HUES6 (cell line): ENCODE measurements around the gene ATP11A.
A peak's percentile ranks its signal among the peaks of the same experiment; 100 is the strongest.
"Not testable (repeated sequence)": the region's sequence is repeated elsewhere in the genome, so short reads cannot be mapped to it uniquely, and the experiment has no call there.

Source experiments
- H3K27ac ChIP-seq: 2 replicates; pipeline ENCODE4 v1.7.0; 2013; ENCODE audit warnings: low read depth, mild to moderate bottlenecking, low read length, inconsistent platforms
- H3K27me3 ChIP-seq: 2 replicates; pipeline ENCODE4 v1.6.1; 2013; ENCODE audit warnings: low read length; ENCODE audit not compliant: control insufficient read depth, insufficient read depth
- H3K36me3 ChIP-seq: 2 replicates; pipeline ENCODE4 v1.6.1; 2013; ENCODE audit warnings: low read length; ENCODE audit not compliant: control insufficient read depth, insufficient read depth
- H3K4me1 ChIP-seq: 2 replicates; pipeline ENCODE4 v1.6.1; 2013; ENCODE audit warnings: low read length; ENCODE audit not compliant: control insufficient read depth, insufficient read depth
- H3K4me3 ChIP-seq: 2 replicates; pipeline ENCODE4 v1.5.1; 2013; ENCODE audit warnings: low read depth, low read length
- H3K9ac ChIP-seq: one replicate; pipeline ENCODE4 v1.6.1; 2013; ENCODE audit warnings: mild to moderate bottlenecking, low read length
- H3K9me3 ChIP-seq: 2 replicates; pipeline ENCODE4 v1.6.1; 2013; ENCODE audit warnings: low read depth, low read length; ENCODE audit not compliant: control insufficient read depth, insufficient read depth

ATP11A gene

DNA sequence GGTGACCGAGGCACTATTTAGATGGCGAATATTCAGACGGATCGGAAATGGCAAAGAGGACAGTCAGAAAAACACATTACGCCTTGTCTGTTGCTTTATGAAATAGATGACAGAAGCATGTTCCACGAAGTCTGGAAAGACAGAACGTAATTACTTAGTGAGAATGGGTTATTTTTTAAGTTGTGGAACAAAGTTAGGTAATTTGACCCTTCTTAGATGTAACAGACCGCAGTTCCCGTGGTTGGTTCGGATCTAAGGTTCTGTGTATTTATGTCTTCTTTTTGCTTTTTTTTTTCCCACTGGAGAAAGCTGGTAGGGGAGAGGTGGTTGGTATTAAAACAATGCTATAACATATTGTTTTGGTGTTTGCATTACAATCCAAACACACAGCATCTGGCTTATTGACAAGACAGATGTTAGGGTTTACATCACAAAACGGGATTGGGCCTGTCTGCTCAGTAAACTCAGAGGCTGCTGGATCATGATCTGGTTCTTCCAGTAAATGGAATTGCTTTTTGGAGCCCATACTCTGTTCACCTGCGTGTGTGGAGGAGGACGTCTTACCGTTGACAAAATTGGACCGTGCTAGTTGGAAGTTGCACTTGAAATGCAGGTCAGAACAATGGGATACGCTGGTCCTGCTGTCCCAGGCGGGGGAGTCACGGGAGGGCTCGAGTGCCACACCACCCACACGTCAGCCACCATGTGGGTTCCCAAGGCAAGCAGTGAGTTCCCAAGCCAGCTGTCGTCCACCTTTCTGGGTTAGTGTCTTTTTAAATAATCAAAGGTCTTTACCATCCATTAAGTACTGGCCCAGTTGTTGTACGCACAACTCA, 13.8 kb downstream of the ATP11A start:
- Histone ChIP-seq H3K27ac (no peak overlapping the region), H3K4me1 (peaks cover 33% of the 10 kb centered on the region), H3K36me3 (no peaks in the 10 kb centered on the region), H3K9me3 (no peaks in the 10 kb centered on the region), H3K27me3 (no peaks in the 10 kb centered on the region), H3K9ac (no peak overlapping the region), H3K4me3 (no peak overlapping the region)

DNA sequence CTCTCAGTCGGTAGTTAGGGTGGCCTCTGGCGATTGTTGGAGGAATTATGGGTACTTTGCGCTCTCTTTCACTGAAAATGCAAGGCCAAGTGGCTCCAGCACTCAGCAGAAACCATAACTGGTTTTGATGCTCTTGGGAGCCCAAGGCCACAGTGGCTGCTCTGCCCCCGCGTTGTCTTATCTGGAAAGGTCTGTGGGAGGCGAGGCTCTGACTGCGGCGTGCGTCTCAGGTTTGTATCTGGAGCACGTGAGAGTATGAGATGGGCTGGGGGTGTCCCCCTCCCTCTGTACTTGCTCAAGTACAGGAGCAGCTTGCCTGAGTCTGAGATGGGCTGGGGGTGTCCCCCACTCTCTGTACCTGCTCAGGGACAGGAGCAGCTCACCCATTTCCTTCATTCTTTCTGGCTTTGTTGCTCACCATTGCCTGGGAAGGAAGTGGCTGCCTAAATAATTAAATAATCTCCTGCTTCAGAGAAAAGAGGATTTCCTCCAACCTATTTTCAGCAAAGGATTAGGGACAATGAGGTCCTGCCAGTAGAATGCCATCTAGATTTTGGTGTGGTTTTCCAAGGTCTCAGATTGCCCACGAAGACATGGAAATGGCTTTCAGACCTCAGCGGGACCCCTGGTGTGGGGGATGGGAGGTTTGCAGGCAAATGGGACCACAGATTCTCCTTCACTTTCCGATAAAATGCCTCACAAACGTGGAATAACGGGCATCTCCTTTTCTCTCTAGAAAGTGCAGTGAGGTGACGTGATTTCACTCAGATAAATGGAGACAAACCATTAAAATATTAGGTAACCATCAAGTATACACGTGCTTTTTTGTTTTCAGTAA, 14.7 kb downstream of the ATP11A start:
- Histone ChIP-seq H3K27me3 (no peaks in the 10 kb centered on the region), H3K4me3 (no peak overlapping the region), H3K4me1 (peaks cover 33% of the 10 kb centered on the region), H3K36me3 (no peaks in the 10 kb centered on the region), H3K9me3 (no peaks in the 10 kb centered on the region), H3K27ac (no peak overlapping the region), H3K9ac (no peak overlapping the region)

DNA sequence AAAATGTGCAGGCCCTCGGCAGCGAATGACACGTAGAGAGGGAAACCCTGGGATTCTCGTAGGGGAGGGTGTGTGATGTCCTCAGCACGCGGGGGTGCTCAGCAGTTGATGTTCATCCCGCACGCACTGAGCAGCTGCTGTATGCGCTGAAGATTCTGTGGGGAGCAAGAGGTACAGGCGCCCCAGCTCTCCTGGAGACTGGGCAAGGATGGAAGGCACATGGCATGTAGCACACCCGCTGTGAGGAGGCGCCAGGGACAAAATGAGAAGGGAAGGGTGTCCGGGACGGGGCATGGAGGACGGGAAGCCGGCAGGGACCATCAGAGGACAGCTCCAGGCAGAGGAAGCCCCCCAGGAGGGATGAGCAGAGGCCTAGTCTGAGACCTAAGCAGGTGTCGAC, 15.4 kb downstream of the ATP11A start:
- Histone ChIP-seq H3K4me1 (peaks cover 39% of the 10 kb centered on the region), H3K4me3 (no peak overlapping the region), H3K9ac (no peak overlapping the region), H3K27me3 (no peaks in the 10 kb centered on the region), H3K36me3 (no peaks in the 10 kb centered on the region), H3K9me3 (no peaks in the 10 kb centered on the region), H3K27ac (no peak overlapping the region)

- Histone ChIP-seq H3K9me3 (no peaks in the 10 kb centered on the region), H3K4me3 (no peak overlapping the region), H3K4me1 (peaks cover 45% of the 10 kb centered on the region), H3K9ac (no peak overlapping the region), H3K27ac (no peak overlapping the region), H3K27me3 (no peaks in the 10 kb centered on the region), H3K36me3 (no peaks in the 10 kb centered on the region)
Measured at GRCh38 chr13:112706171-112706570, 16.3 kb downstream of the ATP11A start.

DNA sequence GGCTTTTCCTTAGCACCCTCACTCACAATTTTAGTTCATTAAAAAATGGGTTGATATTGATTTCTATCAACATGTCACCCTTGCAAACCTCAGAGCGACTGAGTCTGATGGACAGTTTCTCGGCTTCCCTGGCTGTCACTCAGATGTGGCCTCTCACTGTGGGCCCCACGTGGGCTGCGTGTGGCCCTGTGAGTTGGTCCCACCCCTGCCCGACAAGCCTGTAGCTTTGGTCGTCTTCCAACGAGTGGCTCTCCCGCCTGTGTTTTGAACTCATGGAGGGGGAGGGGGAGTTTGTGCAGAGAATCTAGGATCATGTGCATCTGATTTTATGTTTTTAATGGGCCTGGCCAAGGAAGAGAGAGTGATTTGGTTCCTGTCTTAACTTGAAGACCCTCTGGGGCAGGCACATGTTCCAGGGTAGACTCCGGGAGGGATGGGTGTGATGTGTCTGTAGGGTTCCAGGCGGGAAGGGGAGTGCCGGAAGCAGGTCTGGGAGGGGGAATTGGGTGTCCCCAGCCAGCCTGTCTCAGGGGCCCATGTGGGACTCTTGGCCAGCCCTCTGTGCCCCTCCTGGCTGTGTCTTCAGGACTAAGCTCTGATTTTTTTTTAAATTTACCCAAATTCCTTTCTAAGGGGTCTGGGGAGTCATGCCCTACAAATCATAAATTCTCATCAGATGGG, 18.9 kb downstream of the ATP11A start:
- no peaks in the 10 kb centered on the region for H3K27me3 ChIP-seq
- no peak overlapping the region for H3K27ac ChIP-seq
- H3K36me3 ChIP-seq: no peaks in the 10 kb centered on the region
- no peaks in the 10 kb centered on the region for H3K9me3 ChIP-seq
- H3K4me1 ChIP-seq: peaks cover 45% of the 10 kb centered on the region
- H3K4me3 ChIP-seq: no peak overlapping the region
- no peak overlapping the region for H3K9ac ChIP-seq

- not testable (repeated sequence) for H3K36me3 ChIP-seq, H3K4me3 ChIP-seq, H3K9me3 ChIP-seq, H3K27ac ChIP-seq, H3K9ac ChIP-seq, H3K27me3 ChIP-seq
- H3K4me1 ChIP-seq: peaks cover 39% of the 10 kb centered on the region
Measured at GRCh38 chr13:112709316-112709715, 19.5 kb downstream of the ATP11A start.

GRCh38 chr13:112709825-112710783, 20.3 kb downstream of the ATP11A start:
- H3K27me3 ChIP-seq: no peaks in the 10 kb centered on the region
- H3K4me1 ChIP-seq: peaks cover 31% of the 10 kb centered on the region
- peak overlapping the region; percentile 39; the same call in 1 of the 2 replicates for H3K27ac ChIP-seq

DNA sequence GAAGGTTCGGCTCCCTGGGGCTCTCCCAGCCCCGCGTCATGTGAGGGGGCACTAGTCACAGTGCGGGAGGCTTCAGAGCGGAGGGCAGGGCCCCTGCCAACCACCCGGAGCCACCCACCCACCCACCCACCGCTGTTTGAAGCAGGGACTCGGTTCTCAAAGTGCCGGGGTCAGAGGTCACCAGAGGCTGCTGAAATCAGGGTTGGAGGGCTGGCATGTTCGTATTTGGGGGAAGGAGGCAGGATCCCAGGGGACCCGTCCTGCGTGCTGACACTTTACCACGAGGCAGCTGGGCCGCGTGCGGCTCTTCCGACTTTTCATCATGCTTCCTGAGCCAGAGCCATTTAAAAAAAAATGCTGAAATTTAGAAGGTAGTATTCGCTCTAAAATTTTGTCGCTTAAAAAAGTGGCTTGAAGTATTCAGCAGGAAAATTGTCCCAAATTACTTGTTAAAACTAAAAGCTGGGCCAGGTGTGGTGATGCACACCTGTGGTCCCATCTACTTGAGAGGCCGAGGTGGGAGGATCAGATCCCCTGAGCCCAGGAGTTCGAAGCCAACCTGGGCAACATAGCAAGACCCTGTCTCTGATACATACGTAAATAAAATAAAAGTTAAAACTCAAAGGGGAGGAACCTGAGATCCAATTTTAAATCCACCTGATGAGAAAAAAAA, 21.2 kb downstream of the ATP11A start:
- Histone ChIP-seq H3K9ac (peak overlapping the region; percentile 51), H3K27ac (peak overlapping the region; percentile 36; the same call in 1 of the 2 replicates), H3K27me3 (no peaks in the 10 kb centered on the region), H3K9me3 (peaks cover 6% of the 10 kb centered on the region; the same call in 1 of the 2 replicates), H3K4me3 (peak overlapping the region; percentile 28; the same call in 1 of the 2 replicates), H3K36me3 (no peaks in the 10 kb centered on the region), H3K4me1 (peaks cover 27% of the 10 kb centered on the region)

More at GRCh38 chr13:112709825-112710783, 20.3 kb downstream of the ATP11A start:
- Histone ChIP-seq H3K9ac (peak overlapping the region; percentile 28), H3K9me3 (peaks cover 6% of the 10 kb centered on the region; the same call in 1 of the 2 replicates), H3K4me3 (no peak overlapping the region), H3K36me3 (no peaks in the 10 kb centered on the region)

DNA sequence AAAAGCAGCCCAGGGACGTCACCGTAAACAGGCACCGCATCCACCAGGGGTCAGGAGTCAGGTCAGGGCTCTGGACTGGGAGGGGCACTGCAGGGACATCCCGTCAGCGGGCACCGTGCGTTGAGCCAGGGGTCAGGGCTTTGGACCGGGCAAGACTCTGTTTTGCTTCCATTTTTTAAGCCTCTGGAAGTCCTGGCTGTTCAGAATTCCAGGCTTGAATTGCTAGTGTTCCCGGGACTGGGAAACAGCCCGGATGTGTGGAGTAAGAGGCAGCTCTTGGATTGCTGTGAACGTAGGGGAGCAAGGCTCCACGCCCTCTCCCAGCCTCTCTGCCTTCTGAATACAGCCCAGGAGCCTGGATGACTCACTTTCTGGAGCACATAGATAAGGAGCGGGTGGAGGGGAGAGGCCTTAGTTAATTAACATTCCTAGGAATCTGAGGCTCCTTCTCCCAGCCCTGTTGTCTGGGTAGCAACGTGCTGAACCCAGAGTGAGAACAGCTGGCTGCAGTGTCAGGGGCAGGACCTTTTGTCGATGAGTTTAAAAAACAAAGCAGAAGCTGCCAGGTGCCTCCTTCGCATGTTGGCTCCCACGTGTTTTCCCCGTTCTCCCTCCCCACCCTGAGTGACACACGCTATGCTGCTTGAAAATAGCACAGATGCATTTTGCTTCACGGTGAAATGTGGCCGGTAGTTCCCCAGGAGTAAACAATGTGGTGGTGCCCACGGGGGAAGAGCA, 21.9 kb downstream of the ATP11A start:
- H3K9ac ChIP-seq: peak overlapping the region; percentile 51
- no peaks in the 10 kb centered on the region for H3K27me3 ChIP-seq
- H3K4me3 ChIP-seq: peak overlapping the region; percentile 28; the same call in 1 of the 2 replicates
- peaks cover 6% of the 10 kb centered on the region; the same call in 1 of the 2 replicates for H3K9me3 ChIP-seq
- H3K36me3 ChIP-seq: no peaks in the 10 kb centered on the region
- H3K4me1 ChIP-seq: peaks cover 27% of the 10 kb centered on the region
- peak overlapping the region; percentile 41; the same call in 1 of the 2 replicates for H3K27ac ChIP-seq
